H1 (cell line): ENCODE results near the gene STRIP2. TPM values are rescaled to one million over a fixed set of nuclear protein-coding genes. Genes with fewer than 3 reads are reported as not detected.

Source experiments
- CTCF ChIA-PET: fragments of 300-600 bp; sonication (Branson Sonifier 250); formaldehyde crosslinking; loops from one replicate; lab custom pipeline; 2021; ENCODE audit not compliant: partially characterized antibody; lab: Charles Lee
- POLR2A ChIA-PET: fragments of 300-600 bp; sonication (Branson Sonifier 250); formaldehyde crosslinking; loops from one replicate; lab custom pipeline; 2021; ENCODE audit warnings: inconsistent platforms; ENCODE audit not compliant: partially characterized antibody; lab: Charles Lee
- DNase-seq, 2 experiments: peaks; one replicate each; pipeline versions ENCODE4 v3.0.0 to v3.0.0-alpha.2; 2010 to 2022; ENCODE audit warnings: low spot score in 2 of 2, low read depth in 1 of 2, mixed read lengths in 1 of 2
- FAIRE-seq: peaks from 2 replicates; lab custom pipeline; 2011; peaks lifted over from hg19 to GRCh38; lab: Jason Lieb, UNC
- H2AFZ ChIP-seq: 2 replicates; pipeline ENCODE4 v1.8.1; 2012; ENCODE audit warnings: low read length, inconsistent platforms
- H2AK5ac ChIP-seq: 2 replicates; pipeline ENCODE4 v1.6.1; 2013; ENCODE audit warnings: low read depth, low read length
- H2BK120ac ChIP-seq: replicated peaks from 2 replicates; pipeline ENCODE3; 2013; ENCODE audit warnings: low read depth, low read length, inconsistent platforms
- H2BK12ac ChIP-seq: 2 replicates; pipeline ENCODE4 v1.6.1; 2013; ENCODE audit warnings: low read depth, low read length
- H2BK15ac ChIP-seq: 2 replicates; pipeline ENCODE4 v1.6.1; 2013; ENCODE audit warnings: low read length
- H2BK20ac ChIP-seq: 2 replicates; pipeline ENCODE4 v1.6.1; 2013; ENCODE audit warnings: low read length
- H2BK5ac ChIP-seq: 2 replicates; pipeline ENCODE4 v1.6.1; 2013; ENCODE audit warnings: low read depth, low read length
- H3K14ac ChIP-seq: 2 replicates; pipeline ENCODE4 v1.6.1; 2013; ENCODE audit warnings: inconsistent platforms; ENCODE audit not compliant: insufficient read length
- H3K18ac ChIP-seq: 2 replicates; pipeline ENCODE4 v1.6.1; 2013; ENCODE audit warnings: low read length; ENCODE audit errors: extremely low read depth
- H3K23ac ChIP-seq: 2 replicates; pipeline ENCODE4 v1.6.1; 2013; ENCODE audit warnings: inconsistent platforms; ENCODE audit not compliant: insufficient read length
- H3K23me2 ChIP-seq: 2 replicates; pipeline ENCODE4 v1.6.1; 2013; ENCODE audit warnings: low read depth, low read length
- H3K27ac ChIP-seq: 2 replicates; pipeline ENCODE4 v1.6.1; 2011; ENCODE audit warnings: low read depth, low read length, inconsistent platforms
- H3K27me3 ChIP-seq, 4 experiments: replicated peaks in 1 of 4; 1 replicate in 1 of 4; 2 replicates in 3 of 4; pipeline versions ENCODE4 v1.6.1 to v1.8.1; 2011 to 2013; ENCODE audit warnings: low read length in 3 of 4, mild to moderate bottlenecking in 3 of 4, inconsistent platforms in 2 of 4, mixed read lengths in 2 of 4, moderate library complexity in 1 of 4; ENCODE audit not compliant: control insufficient read depth in 3 of 4, insufficient read depth in 3 of 4; ENCODE audit errors: extremely low read depth in 1 of 4
- H3K36me3 ChIP-seq, 4 experiments: 2 replicates each; pipeline versions ENCODE4 v1.6.1 to v1.8.1; 2011 to 2013; ENCODE audit warnings: mild to moderate bottlenecking in 4 of 4, low read length in 3 of 4, moderate library complexity in 2 of 4, control low read depth in 1 of 4, inconsistent platforms in 1 of 4; ENCODE audit not compliant: insufficient read depth in 4 of 4, control insufficient read depth in 2 of 4
- H3K4ac ChIP-seq: replicated peaks from 2 replicates; pipeline ENCODE3; 2013; ENCODE audit warnings: low read length, low read depth, mixed read lengths, inconsistent platforms; ENCODE audit not compliant: insufficient read length
- H3K4me1 ChIP-seq, 4 experiments: replicated peaks in 1 of 4; 1 replicate in 1 of 4; 2 replicates in 3 of 4; pipeline versions ENCODE4 v1.6.1 to v1.8.1; 2011 to 2013; ENCODE audit warnings: low read length in 3 of 4, inconsistent platforms in 2 of 4, mixed read lengths in 1 of 4; ENCODE audit not compliant: insufficient read depth in 4 of 4, control insufficient read depth in 3 of 4
- H3K4me2 ChIP-seq, 2 experiments: 2 replicates each; pipeline versions ENCODE4 v1.6.1 to v1.8.1; 2011 to 2013; ENCODE audit warnings: low read depth in 2 of 2, low read length in 2 of 2, control low read depth in 1 of 2, inconsistent platforms in 1 of 2, mild to moderate bottlenecking in 1 of 2; ENCODE audit not compliant: insufficient read depth in 1 of 2
- H3K4me3 ChIP-seq, 4 experiments: fragments of 200-600, 300-600 bp in 1 of 4; sonication (generic), shearing (Covaris generic), sonication (Bioruptor Twin) in 1 of 4; 2 replicates each; pipeline versions ENCODE4 v1.5.1 to v1.8.1; 2011 to 2016; ENCODE audit warnings: low read length in 4 of 4, low read depth in 3 of 4, control low read depth in 2 of 4, inconsistent platforms in 2 of 4, mild to moderate bottlenecking in 2 of 4, mixed read lengths in 1 of 4, moderate library complexity in 1 of 4; ENCODE audit not compliant: insufficient read depth in 2 of 4; ENCODE audit errors: extremely low read depth in 1 of 4
- H3K56ac ChIP-seq: replicated peaks from 2 replicates; pipeline ENCODE3; 2013; ENCODE audit warnings: low read depth, mild to moderate bottlenecking, mixed read lengths, low read length, inconsistent platforms; ENCODE audit not compliant: insufficient read length
- H3K79me1 ChIP-seq: 2 replicates; pipeline ENCODE4 v1.6.1; 2013; ENCODE audit warnings: low read depth, low read length, control low read depth
- H3K79me2 ChIP-seq, 2 experiments: 2 replicates each; pipeline versions ENCODE4 v1.6.1 to v1.8.1; 2012 to 2013; ENCODE audit warnings: low read length in 2 of 2, mild to moderate bottlenecking in 2 of 2, inconsistent platforms in 1 of 2; ENCODE audit not compliant: insufficient read depth in 2 of 2, control insufficient read depth in 1 of 2
- H3K9ac ChIP-seq, 4 experiments: replicated peaks in 1 of 4; 1 replicate in 1 of 4; 2 replicates in 3 of 4; pipeline versions ENCODE4 v1.6.1 to v1.8.1; 2011 to 2013; ENCODE audit warnings: low read depth in 3 of 4, low read length in 3 of 4, control low read depth in 2 of 4, mild to moderate bottlenecking in 2 of 4, moderate library complexity in 2 of 4, inconsistent platforms in 1 of 4; ENCODE audit errors: extremely low read depth in 1 of 4
- H3K9me3 ChIP-seq, 2 experiments: 2 replicates each; pipeline versions ENCODE4 v1.6.1 to v1.8.1; 2012 to 2013; ENCODE audit warnings: mild to moderate bottlenecking in 2 of 2, moderate library complexity in 2 of 2, control low read depth in 1 of 2, inconsistent platforms in 1 of 2, low read depth in 1 of 2, low read length in 1 of 2, mixed read lengths in 1 of 2; ENCODE audit not compliant: insufficient read depth in 2 of 2
- H4K20me1 ChIP-seq, 2 experiments: replicated peaks in 1 of 2; 2 replicates each; pipeline versions ENCODE3 to v1.8.1; 2011 to 2013; ENCODE audit warnings: inconsistent platforms in 2 of 2, low read length in 2 of 2, mild to moderate bottlenecking in 1 of 2; ENCODE audit not compliant: insufficient read depth in 2 of 2, control insufficient read depth in 1 of 2
- H4K5ac ChIP-seq: 2 replicates; pipeline ENCODE4 v1.6.1; 2013; ENCODE audit warnings: low read length, low read depth, mixed read lengths, inconsistent platforms; ENCODE audit not compliant: insufficient read length
- H4K8ac ChIP-seq: 2 replicates; pipeline ENCODE4 v1.8.0; 2013; ENCODE audit warnings: mild to moderate bottlenecking, moderate library complexity, low read length, inconsistent platforms; ENCODE audit not compliant: insufficient read depth; ENCODE audit errors: extremely low read depth
- H4K91ac ChIP-seq: replicated peaks from 2 replicates; pipeline ENCODE3; 2013; ENCODE audit warnings: low read length, mixed read lengths, inconsistent platforms; ENCODE audit not compliant: insufficient read length
- RAD21 ChIP-seq, 2 experiments: IDR thresholded peaks in 1 of 2; conservative IDR thresholded peaks in 1 of 2; 2 replicates each; pipeline ENCODE4 v1.6.1; 2011; ENCODE audit warnings: low read depth in 2 of 2, low read length in 2 of 2, improper control_type of control experiment in 1 of 2, inconsistent platforms in 1 of 2, mild to moderate bottlenecking in 1 of 2, moderate library complexity in 1 of 2
- SP2 ChIP-seq: IDR thresholded peaks from 2 replicates; pipeline ENCODE4 v1.6.1; 2012; ENCODE audit warnings: mild to moderate bottlenecking, low read length, inconsistent platforms
- WGBS, 2 experiments: shearing (Covaris generic) in 1 of 2; methylation state at CpG; one replicate each; pipeline versions ENCODE4 v1.1.6 to v1.1.7; 2013 to 2015; ENCODE audit warnings: low lambda C conversion rate in 2 of 2, mixed read lengths in 2 of 2, inconsistent platforms in 1 of 2, low coverage in 1 of 2, missing lambda C conversion rate in 1 of 2; ENCODE audit not compliant: insufficient replicate concordance in 2 of 2, insufficient coverage in 1 of 2, insufficient read length in 1 of 2; ENCODE audit errors: extremely low coverage in 1 of 2, missing lambda C conversion rate in 1 of 2; 5-methylcytosine and 5-hydroxymethylcytosine counted together
- polyA plus RNA-seq, 7 experiments: library from polyadenylated mRNA; depleted of rRNA in 3 of 7; stranded (reverse) in 5 of 7; unstranded in 2 of 7; fragments of >200 nt in 5 of 7; fragments of 200-250 nt in 2 of 7; gene quantifications; 1 replicate in 5 of 7; 2 replicates in 1 of 7; 4 replicates in 1 of 7; pipeline versions ENCODE4 v1.2.1 to v1.2.3, GENCODE V29; 2011 to 2013; ENCODE audit warnings: missing spikeins in 2 of 7, mixed read lengths in 2 of 7
- total RNA-seq: library from RNA; stranded (reverse); fragmentation: NEBNext Ultra II Directional; extraction: Animal tissue kit (Norgen Biotek cat#: 25700); gene quantifications from 2 replicates; pipeline ENCODE4 v1.2.1, GENCODE V29; 2021

Gene STRIP2
- total and polyA plus RNA-seq, 2 of the 8 experiments (the other 6 are each of a cell fraction or from before 2014, with no cell fraction given) = 5.3 to 8.2 TPM

- Histone ChIP-seq H4K20me1 (no peaks in the 10 kb centered on the region), H3K79me1 (no peaks in the 10 kb centered on the region), H3K27ac (no peak overlapping the region), H2AK5ac (no peak overlapping the region), H2BK120ac (no peak overlapping the region), H3K4ac (no peak overlapping the region), H3K9ac (no peak overlapping the region), H2BK12ac (no peak overlapping the region), H4K91ac (no peak overlapping the region), H3K23me2 (no peaks in the 10 kb centered on the region), H2BK15ac (no peak overlapping the region), H3K14ac (no peak overlapping the region), H3K56ac (no peak overlapping the region), H3K23ac (no peak overlapping the region), H3K4me2 (no peak overlapping the region), H3K4me1 (no peaks in the 10 kb centered on the region), H2AFZ (no peak overlapping the region), H3K18ac (no peak overlapping the region), H3K9me3 (peaks cover 0 to 7% of the 10 kb centered on the region in 2 experiments; a peak in 1 of 4 replicates), H3K79me2 (no peaks in the 10 kb centered on the region), H3K36me3 (peaks cover 0 to 18% (median 4%) of the 10 kb centered on the region in 4 experiments; a peak in 2 of 8 replicates), H3K4me3 (no peak overlapping the region), H2BK20ac (no peak overlapping the region), H4K5ac (no peak overlapping the region), H4K8ac (no peak overlapping the region), H2BK5ac (no peak overlapping the region), H3K27me3 (no peaks in the 10 kb centered on the region)
- WGBS, 2 experiments = 86% methylated on average over 6 of the region's 6 CpGs; no CpG with 5 or more reads in 1 of the 2 experiments
- TF ChIP-seq RAD21 (IDR thresholded peaks at IDR 0.05 in 1 of 2, conservative IDR thresholded peaks at IDR 0.05 in 1 of 2; ENCODE audit: low read depth in 2 of 2, low read length in 2 of 2) = no peak
- TF ChIP-seq SP2 = no peak
- FAIRE-seq (no peak), DNase-seq (no peak)
- CTCF ChIA-PET = interaction anchor here (0.8 to 8.1 kb wide), 6 partner anchors 9 to 349 kb away, joined by 3 to 52 read pairs (median 3); no protein-coding TSS in a partner anchor
- POLR2A ChIA-PET = no interaction called here
Observed at GRCh38 chr7:129480674-129481363, 46.6 kb downstream of the STRIP2 start.
